ENCODE measurements around the gene MTHFD1L. TPM values are rescaled to one million over a fixed set of nuclear protein-coding genes. Genes with fewer than 3 reads are reported as not detected.

Gene MTHFD1L
- total RNA-seq, 1 experiment from 2014 or later = 47.8 TPM

DNA sequence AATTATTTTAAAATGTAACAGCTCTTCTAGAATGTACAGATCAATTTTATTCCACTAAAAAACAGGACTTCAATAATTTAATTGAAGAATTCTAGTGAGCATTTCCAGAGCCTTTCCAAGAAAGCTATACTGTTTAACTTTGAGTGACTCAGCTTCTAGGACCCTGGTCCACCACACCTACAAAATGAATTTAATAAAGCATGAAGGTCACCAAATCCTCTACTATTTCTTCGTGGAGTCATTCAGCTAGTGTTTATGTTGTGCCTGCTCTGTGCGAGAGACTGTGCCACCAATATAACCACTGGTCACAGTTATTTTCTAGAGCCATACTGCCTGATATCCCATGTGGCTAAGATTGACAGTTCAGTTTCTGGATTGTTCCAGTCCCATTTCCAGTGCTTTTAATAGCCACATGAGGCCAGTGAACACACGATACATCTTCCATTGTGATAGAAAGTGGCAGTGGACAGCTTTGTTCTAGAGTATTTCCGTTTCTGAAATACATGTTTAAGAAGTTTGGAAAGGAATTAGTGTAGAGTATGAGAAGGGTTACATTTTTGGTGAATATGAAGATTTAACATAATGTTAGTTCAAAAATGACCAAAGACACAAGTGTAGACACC is 160.7 kb downstream of the MTHFD1L start:
- Mint-ChIP-seq H3K4me1 (ENCODE audit: low read depth, unreplicated experiment) (peaks cover 10% of the 10 kb centered on the region), H3K9me3 (ENCODE audit: low read depth, unreplicated experiment) (no peaks in the 10 kb centered on the region), H3K27me3 (ENCODE audit: unreplicated experiment) (no peaks in the 10 kb centered on the region), H3K4me3 (ENCODE audit: low read depth, unreplicated experiment) (no peak overlapping the region), H3K36me3 (ENCODE audit: insufficient read depth, unreplicated experiment) (peaks cover 12% of the 10 kb centered on the region), H3K27ac (ENCODE audit: unreplicated experiment) (no peak overlapping the region)
- BruUV-seq (replicated peaks) = no TSS peak
- intact Hi-C loops (cut with micrococcal nuclease; ENCODE audit: unreplicated experiment) = no loop called here
- TF ChIP-seq, protein P1, sequence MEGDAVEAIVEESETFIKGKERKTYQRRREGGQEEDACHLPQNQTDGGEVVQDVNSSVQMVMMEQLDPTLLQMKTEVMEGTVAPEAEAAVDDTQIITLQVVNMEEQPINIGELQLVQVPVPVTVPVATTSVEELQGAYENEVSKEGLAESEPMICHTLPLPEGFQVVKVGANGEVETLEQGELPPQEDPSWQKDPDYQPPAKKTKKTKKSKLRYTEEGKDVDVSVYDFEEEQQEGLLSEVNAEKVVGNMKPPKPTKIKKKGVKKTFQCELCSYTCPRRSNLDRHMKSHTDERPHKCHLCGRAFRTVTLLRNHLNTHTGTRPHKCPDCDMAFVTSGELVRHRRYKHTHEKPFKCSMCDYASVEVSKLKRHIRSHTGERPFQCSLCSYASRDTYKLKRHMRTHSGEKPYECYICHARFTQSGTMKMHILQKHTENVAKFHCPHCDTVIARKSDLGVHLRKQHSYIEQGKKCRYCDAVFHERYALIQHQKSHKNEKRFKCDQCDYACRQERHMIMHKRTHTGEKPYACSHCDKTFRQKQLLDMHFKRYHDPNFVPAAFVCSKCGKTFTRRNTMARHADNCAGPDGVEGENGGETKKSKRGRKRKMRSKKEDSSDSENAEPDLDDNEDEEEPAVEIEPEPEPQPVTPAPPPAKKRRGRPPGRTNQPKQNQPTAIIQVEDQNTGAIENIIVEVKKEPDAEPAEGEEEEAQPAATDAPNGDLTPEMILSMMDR (IDR thresholded peaks at IDR 0.05; ENCODE audit: unreplicated experiment) = no peak
- CTCF ChIA-PET = interaction anchor here (0.7 to 1.1 kb wide), 2 partner anchors 11 to 22 kb away, joined by 3 read pairs; no protein-coding TSS in a partner anchor
- DNase-seq = no peak

DNA sequence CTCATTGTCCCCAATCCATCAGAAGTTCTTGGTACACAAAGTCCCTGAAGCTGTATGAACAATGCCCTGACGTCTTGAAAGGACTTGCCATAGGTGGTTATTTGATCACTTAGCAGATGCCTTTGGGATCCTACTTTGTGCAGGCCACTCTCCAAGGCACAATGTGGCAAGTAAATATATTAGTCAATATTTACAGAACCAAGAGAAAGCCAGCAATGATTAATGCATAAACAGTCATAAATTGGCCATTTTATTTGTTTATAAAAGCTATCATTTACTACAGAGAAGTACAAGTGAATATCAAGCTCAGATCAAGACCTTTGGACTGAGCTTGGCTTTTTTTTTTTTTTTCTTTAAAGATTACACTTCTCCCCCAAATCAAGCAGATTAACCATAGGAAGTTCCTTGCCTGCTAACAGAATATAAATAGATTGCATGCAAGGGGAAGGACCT is 161.8 kb downstream of the MTHFD1L start:
- intact Hi-C loops (cut with micrococcal nuclease; ENCODE audit: unreplicated experiment) = no loop called here
- Mint-ChIP-seq H3K36me3 (ENCODE audit: insufficient read depth, unreplicated experiment) (peaks cover 12% of the 10 kb centered on the region), H3K4me3 (ENCODE audit: low read depth, unreplicated experiment) (no peak overlapping the region), H3K27ac (ENCODE audit: unreplicated experiment) (no peak overlapping the region), H3K9me3 (ENCODE audit: low read depth, unreplicated experiment) (no peaks in the 10 kb centered on the region), H3K4me1 (ENCODE audit: low read depth, unreplicated experiment) (peaks cover 10% of the 10 kb centered on the region), H3K27me3 (ENCODE audit: unreplicated experiment) (no peaks in the 10 kb centered on the region)
- no TSS peak for BruUV-seq (replicated peaks)
- no peak for DNase-seq
- CTCF ChIA-PET = interaction anchor here (0.6 to 1.3 kb wide), 3 partner anchors 9 to 15 kb away, joined by 3 to 6 read pairs (median 3); no protein-coding TSS in a partner anchor
- TF ChIP-seq, protein P1 (IDR thresholded peaks at IDR 0.05; ENCODE audit: unreplicated experiment) = no peak

DNA sequence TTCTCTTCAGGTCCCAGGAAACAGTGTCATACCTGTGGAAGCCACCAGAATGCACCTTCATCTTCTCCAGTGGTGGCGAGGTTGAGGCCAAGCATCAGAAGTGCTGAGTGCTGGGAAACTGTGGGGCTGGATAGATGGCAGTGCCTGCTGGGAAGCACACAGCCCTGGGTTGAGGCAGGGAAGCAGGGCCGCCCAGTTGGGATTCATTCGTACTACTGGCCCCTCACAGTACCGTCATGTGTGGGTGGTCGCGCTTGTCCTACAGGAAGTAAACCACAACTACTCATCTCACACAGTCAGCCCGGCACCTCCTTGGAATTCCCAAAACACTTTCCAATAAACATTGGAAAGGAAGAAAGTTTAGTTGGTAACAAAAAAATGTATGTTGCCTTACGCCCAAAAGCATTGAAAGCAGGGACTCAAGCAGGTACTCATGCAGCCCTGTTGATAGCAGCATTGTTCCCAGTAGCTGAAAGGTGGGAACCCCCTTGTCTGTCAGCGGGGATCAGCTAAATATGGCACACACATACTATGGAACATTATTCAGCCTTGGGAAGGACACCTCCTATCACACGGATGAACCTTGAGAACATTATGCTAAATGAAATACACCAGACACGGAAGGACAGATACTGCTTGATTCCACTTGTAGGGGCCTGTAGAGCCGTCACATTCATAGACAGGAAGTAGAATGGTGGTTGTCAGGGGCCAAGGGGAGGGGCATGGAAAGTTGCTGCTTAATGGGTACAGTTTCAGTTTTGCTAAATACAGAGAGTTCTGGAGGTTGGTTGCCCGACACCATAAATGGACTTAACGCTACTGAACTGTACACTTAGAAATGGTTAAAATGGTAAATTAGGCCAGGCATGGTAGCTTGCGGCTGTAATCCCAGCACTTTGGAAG is 162.7 kb downstream of the MTHFD1L start:
- TF ChIP-seq, protein P1 (IDR thresholded peaks at IDR 0.05; ENCODE audit: unreplicated experiment) = no peak
- intact Hi-C loops (cut with micrococcal nuclease; ENCODE audit: unreplicated experiment) = no loop called here
- Mint-ChIP-seq H3K4me3 (ENCODE audit: low read depth, unreplicated experiment) (no peak overlapping the region), H3K27ac (ENCODE audit: unreplicated experiment) (no peak overlapping the region), H3K27me3 (ENCODE audit: unreplicated experiment) (no peaks in the 10 kb centered on the region), H3K9me3 (ENCODE audit: low read depth, unreplicated experiment) (no peaks in the 10 kb centered on the region), H3K4me1 (ENCODE audit: low read depth, unreplicated experiment) (peaks cover 10% of the 10 kb centered on the region), H3K36me3 (ENCODE audit: insufficient read depth, unreplicated experiment) (peaks cover 12% of the 10 kb centered on the region)
- DNase-seq = no peak
- CTCF ChIA-PET = interaction anchor here (1.1 to 1.3 kb wide), 2 partner anchors 8 to 16 kb away, joined by 3 to 6 read pairs; no protein-coding TSS in a partner anchor
- BruUV-seq (replicated peaks) = no TSS peak

DNA sequence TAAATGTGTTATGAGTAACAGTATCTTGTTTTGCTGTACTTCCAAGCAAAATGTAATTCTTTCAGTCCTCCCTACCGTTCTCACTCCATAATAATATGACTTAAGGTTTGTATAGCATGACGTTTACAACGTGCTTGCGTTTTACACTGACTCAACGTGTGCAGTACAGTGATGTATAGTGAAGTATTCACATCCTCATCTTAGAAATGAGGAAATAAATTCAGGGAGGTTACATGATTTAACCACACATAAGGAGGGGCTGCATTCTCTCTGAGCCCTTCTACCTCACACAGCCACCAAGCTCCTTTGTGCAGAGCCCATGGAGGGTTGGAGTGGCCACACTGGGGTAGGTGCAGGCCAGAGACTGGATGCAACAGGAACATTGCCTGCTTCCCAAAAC is 164.5 kb downstream of the MTHFD1L start:
- Mint-ChIP-seq H3K9me3 (ENCODE audit: low read depth, unreplicated experiment) (no peaks in the 10 kb centered on the region), H3K27me3 (ENCODE audit: unreplicated experiment) (no peaks in the 10 kb centered on the region), H3K4me1 (ENCODE audit: low read depth, unreplicated experiment) (peaks cover 10% of the 10 kb centered on the region), H3K27ac (ENCODE audit: unreplicated experiment) (no peak overlapping the region), H3K36me3 (ENCODE audit: insufficient read depth, unreplicated experiment) (peaks cover 15% of the 10 kb centered on the region), H3K4me3 (ENCODE audit: low read depth, unreplicated experiment) (no peak overlapping the region)
- no peak for DNase-seq
- intact Hi-C loops (cut with micrococcal nuclease; ENCODE audit: unreplicated experiment) = no loop called here
- BruUV-seq (replicated peaks) = no TSS peak
- TF ChIP-seq, protein P1 (IDR thresholded peaks at IDR 0.05; ENCODE audit: unreplicated experiment) = no peak
- CTCF ChIA-PET = no interaction called here

All from Calu3 (cell line).